GM12878 (cell line): Measurements from ENCODE around the gene HENMT1. TPM values are rescaled to one million over a fixed set of nuclear protein-coding genes. Genes with fewer than 3 reads are reported as not detected.

ENCODE experiments used
- ATAC-seq: fragments of 200-7000 bp; cut with Tn5 transposase; 3 replicates; pipeline ENCODE4 v1.9.1; 2020; ENCODE audit warnings: mild to moderate bottlenecking, moderate library complexity
- BruUV-seq: library from RNA; stranded (reverse); fragments of 400-500 nt; replicated peaks from 2 replicates; lab custom pipeline; 2021; lab: Mats Ljungman, UMichigan
- CTCF ChIA-PET: fragments of 300-600 bp; sonication (Branson Sonifier 250); formaldehyde crosslinking; extraction: SDS; loops from one replicate; lab custom pipeline; 2021; ENCODE audit warnings: inconsistent platforms; lab: Yijun Ruan, JAX
- POLR2A ChIA-PET: fragments of 350-600 bp; formaldehyde crosslinking; extraction: SDS; loops from one replicate; lab custom pipeline; 2021; ENCODE audit warnings: inconsistent platforms; lab: Charles Lee
- RAD21 ChIA-PET: fragments of 300-600 bp; sonication (Branson Sonifier 250); formaldehyde crosslinking; loops from one replicate; lab custom pipeline; 2023; ENCODE audit warnings: antibody characterized with exemption; ENCODE audit not compliant: unreplicated experiment; lab: Charles Lee
- SMC1A ChIA-PET: fragments of 300-600 bp; sonication (Branson Sonifier 250); formaldehyde crosslinking; loops from one replicate; lab custom pipeline; 2023; ENCODE audit not compliant: unreplicated experiment, uncharacterized antibody; lab: Charles Lee
- DNase-seq: peaks from one replicate; pipeline ENCODE4 v3.0.0-alpha.2; 2011; ENCODE audit warnings: low read depth, low spot score
- FAIRE-seq: peaks from 3 replicates; lab custom pipeline; 2011; peaks lifted over from hg19 to GRCh38; lab: Jason Lieb, UNC
- H2AFZ ChIP-seq: 2 replicates; pipeline ENCODE4 v1.6.0; 2011; ENCODE audit warnings: low read depth, low read length, control low read depth; ENCODE audit not compliant: control insufficient read depth
- H3K27ac ChIP-seq: 2 replicates; pipeline ENCODE4 v1.5.1; 2011; ENCODE audit warnings: control low read depth; ENCODE audit not compliant: control insufficient read depth, insufficient read depth
- H3K27me3 ChIP-seq, 2 experiments: replicated peaks in 1 of 2; 2 replicates each; pipeline versions ENCODE4 v1.6.0 to v1.6.1; 2011; ENCODE audit warnings: low read length in 1 of 2; ENCODE audit not compliant: control insufficient read depth in 2 of 2, insufficient read depth in 2 of 2
- H3K36me3 ChIP-seq, 2 experiments: 2 replicates each; pipeline ENCODE4 v1.5.1; 2011; ENCODE audit warnings: low read length in 1 of 2; ENCODE audit not compliant: control insufficient read depth in 2 of 2, insufficient read depth in 2 of 2
- H3K4me1 ChIP-seq: 2 replicates; pipeline ENCODE4 v1.6.1; 2011; ENCODE audit warnings: mild to moderate bottlenecking, low read length, moderate library complexity, mixed read lengths; ENCODE audit not compliant: control insufficient read depth, insufficient read depth
- H3K4me2 ChIP-seq: 2 replicates; pipeline ENCODE4 v1.6.0; 2011; ENCODE audit warnings: control low read depth; ENCODE audit not compliant: control insufficient read depth, insufficient read depth
- H3K4me3 ChIP-seq: fragments of 200-600 bp; sonication (generic); 2 replicates; pipeline ENCODE4 v1.5.1; 2016
- H3K79me2 ChIP-seq: 2 replicates; pipeline ENCODE4 v1.6.0; 2011; ENCODE audit warnings: low read length; ENCODE audit not compliant: control insufficient read depth, insufficient read depth
- H3K9ac ChIP-seq: 2 replicates; pipeline ENCODE4 v1.8.0; 2011; ENCODE audit warnings: low read length, control low read depth, mixed read lengths; ENCODE audit not compliant: control insufficient read depth, insufficient read depth
- H3K9me3 ChIP-seq: replicated peaks from 3 replicates; pipeline ENCODE4 v1.5.1; 2011; ENCODE audit warnings: mild to moderate bottlenecking, low read length; ENCODE audit not compliant: control insufficient read depth, insufficient read depth
- H4K20me1 ChIP-seq: 2 replicates; pipeline ENCODE4 v1.6.0; 2011; ENCODE audit not compliant: control insufficient read depth, insufficient read depth
- BCL3 ChIP-seq: IDR thresholded peaks from 2 replicates; pipeline ENCODE4 v1.6.1; 2011; ENCODE audit warnings: borderline replicate concordance, low read depth, mild to moderate bottlenecking, moderate library complexity, low read length; ENCODE audit not compliant: insufficient read depth, poor library complexity, severe bottlenecking
- CUX1 ChIP-seq: IDR thresholded peaks from 2 replicates; pipeline ENCODE4 v1.6.1; 2012; ENCODE audit warnings: improper control_type of control experiment, low read depth, low read length; ENCODE audit not compliant: insufficient replicate concordance
- IKZF1 ChIP-seq: fragments of 450-650 bp; conservative IDR thresholded peaks from 2 replicates; pipeline ENCODE4 v1.6.1; 2017; ENCODE audit warnings: antibody characterized with exemption, mild to moderate bottlenecking
- NBN ChIP-seq: fragments of 450-650 bp; IDR thresholded peaks from 2 replicates; pipeline ENCODE4 v1.6.1; 2016
- NR2C1 ChIP-seq: fragments of 450-650 bp; IDR thresholded peaks from 2 replicates; pipeline ENCODE4 v1.6.1; 2017; ENCODE audit warnings: antibody characterized with exemption, mild to moderate bottlenecking, moderate library complexity
- ZNF687 ChIP-seq: fragments of 450-650 bp; IDR thresholded peaks from 2 replicates; pipeline ENCODE4 v1.6.1; 2017; ENCODE audit warnings: mild to moderate bottlenecking, moderate library complexity
- WGBS: methylation state at CpG from one replicate; pipeline ENCODE4 v1.1.6; 2016; ENCODE audit warnings: low lambda C conversion rate; ENCODE audit not compliant: insufficient replicate concordance, insufficient coverage; ENCODE audit errors: missing lambda C conversion rate; 5-methylcytosine and 5-hydroxymethylcytosine counted together
- in situ Hi-C: fragments of 300-500 bp; cut with MboI; formaldehyde crosslinking; loops from 9 replicates; pipeline ENCODE4 v1.14.3; 2018; ENCODE audit warnings: mixed read lengths
- intact Hi-C: fragments of 100-400 bp; cut with micrococcal nuclease; formaldehyde crosslinking; loops from one replicate; pipeline ENCODE4 v1.14.2; 2022; ENCODE audit not compliant: unreplicated experiment
- polyA plus RNA-seq, 11 experiments: library from polyadenylated mRNA; depleted of rRNA in 4 of 11; unstranded in 6 of 11; stranded (reverse) in 5 of 11; fragments of >200 nt; fragmentation: Nextera tagmentation in 4 of 11; fragmentation: Illumina TruSeq in 1 of 11; extraction: Ambion mirVana in 4 of 11; extraction: Trizol in 1 of 11; gene quantifications; 1 replicate in 1 of 11; 2 replicates in 10 of 11; pipeline versions ENCODE4 v1.2.1 to v1.2.3, GENCODE V29; 2011 to 2016; ENCODE audit warnings: inconsistent platforms in 2 of 11, missing spikeins in 2 of 11, low read depth in 1 of 11
- total RNA-seq, 4 experiments: library from RNA; depleted of rRNA in 3 of 4; stranded (reverse); fragments of >200 nt in 3 of 4; fragmentation: Illumina TruSeq in 1 of 4; extraction: Trizol in 1 of 4; gene quantifications; 2 replicates each; pipeline versions ENCODE4 v1.2.1 to v1.2.3, GENCODE V29; 2013 to 2021

Gene HENMT1
- total and polyA plus RNA-seq, 10 of the 15 experiments (the other 5 are each of a cell fraction or from before 2014, with no cell fraction given), result 4.4 to 15.6 (median 10.4) TPM

- Histone ChIP-seq H3K9me3 (no peaks in the 10 kb centered on the region), H3K4me1 (peaks cover 10% of the 10 kb centered on the region; the same call in 1 of the 2 replicates), H3K4me2 (no peak overlapping the region), H2AFZ (no peak overlapping the region), H3K27ac (no peak overlapping the region), H3K79me2 (no peaks in the 10 kb centered on the region; the same call in 1 of the 2 replicates), H3K9ac (no peak overlapping the region), H3K27me3 (no peaks in the 10 kb centered on the region), H4K20me1 (no peaks in the 10 kb centered on the region), H3K36me3 (no peaks in the 10 kb centered on the region), H3K4me3 (no peak overlapping the region)
- 25% methylated on average over 2 of the region's 2 CpGs for WGBS
- BruUV-seq, result no TSS peak
- SMC1A ChIA-PET, result interaction anchor here (0.7 to 1.3 kb wide), 2 partner anchors 18 to 135 kb away, joined by 3 read pairs; no protein-coding TSS in a partner anchor
- RAD21 ChIA-PET, result no interaction called here
- CTCF ChIA-PET, result no interaction called here
- TF ChIP-seq BCL3 (no peak), NBN (no peak), NR2C1 (no peak), ZNF687 (no peak), IKZF1 (no peak), CUX1 (no peak)
- in situ Hi-C loops, result no loop called here
- ATAC-seq (no peak), FAIRE-seq (no peak), DNase-seq (no peak)
- POLR2A ChIA-PET, result no interaction called here
- intact Hi-C loops, result no loop called here
Measured at GRCh38 chr1:108665067-108665466, 4.2 kb upstream of the HENMT1 start.
